ENCODE results near the gene GPR146. TPM values are rescaled to one million over a fixed set of nuclear protein-coding genes. Genes with fewer than 3 reads are reported as not detected.

Gene GPR146
- total RNA-seq, 4 donors from 2014 or later: 9.2 to 14.5 TPM; not detected in 2

DNA sequence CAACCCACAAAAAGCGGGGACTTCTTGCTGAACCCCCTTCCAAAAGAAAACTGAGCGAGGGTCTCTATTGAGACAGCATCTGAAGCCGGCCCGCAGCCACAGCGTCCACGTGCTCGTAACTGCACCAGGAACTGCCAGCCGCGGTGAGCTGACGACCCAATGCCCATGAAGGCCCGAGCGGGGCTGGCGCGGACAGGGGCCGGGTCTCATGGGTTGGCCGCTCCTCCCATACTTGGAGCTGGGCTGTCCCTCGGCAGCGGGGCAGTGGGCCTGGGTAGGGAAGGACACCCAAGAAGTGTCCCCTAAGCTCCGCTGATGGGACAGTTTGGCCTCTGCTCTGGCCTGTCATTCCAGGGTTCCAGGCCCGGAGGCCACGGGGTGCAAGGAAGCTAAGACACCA is 39.0 kb upstream of the GPR146 start:
- DNase-seq: no peak
- H3K27me3 ChIP-seq: no peaks in the 10 kb centered on the region
- H3K4me3 ChIP-seq: no peak overlapping the region
- H3K4me1 ChIP-seq: no peaks in the 10 kb centered on the region
- H3K36me3 ChIP-seq: no peaks in the 10 kb centered on the region
- intact Hi-C loops (cut with DNase I; ENCODE audit: low total_unique reads) (no loop called here), in situ Hi-C loops (cut with MboI; ENCODE audit: low pct_ligation_motif_present in 1 of 4, low pct_unique_long_range_greater_than_20kb in 1 of 4, low sequenced_read_pairs in 3 of 4) (no loop called here)
- 89 to 100% methylated on average over 1 to 17 of the region's 21 CpGs for WGBS, 2 donors (ENCODE audit: low coverage in 1 of 2)
- no peaks in the 10 kb centered on the region for H3K9me3 ChIP-seq
- no peak for TF ChIP-seq POLR2A (IDR thresholded peaks at IDR 0.05)
- no peak for TF ChIP-seq POLR2AphosphoS5 (IDR thresholded peaks at IDR 0.05)
- TF ChIP-seq, protein P1, sequence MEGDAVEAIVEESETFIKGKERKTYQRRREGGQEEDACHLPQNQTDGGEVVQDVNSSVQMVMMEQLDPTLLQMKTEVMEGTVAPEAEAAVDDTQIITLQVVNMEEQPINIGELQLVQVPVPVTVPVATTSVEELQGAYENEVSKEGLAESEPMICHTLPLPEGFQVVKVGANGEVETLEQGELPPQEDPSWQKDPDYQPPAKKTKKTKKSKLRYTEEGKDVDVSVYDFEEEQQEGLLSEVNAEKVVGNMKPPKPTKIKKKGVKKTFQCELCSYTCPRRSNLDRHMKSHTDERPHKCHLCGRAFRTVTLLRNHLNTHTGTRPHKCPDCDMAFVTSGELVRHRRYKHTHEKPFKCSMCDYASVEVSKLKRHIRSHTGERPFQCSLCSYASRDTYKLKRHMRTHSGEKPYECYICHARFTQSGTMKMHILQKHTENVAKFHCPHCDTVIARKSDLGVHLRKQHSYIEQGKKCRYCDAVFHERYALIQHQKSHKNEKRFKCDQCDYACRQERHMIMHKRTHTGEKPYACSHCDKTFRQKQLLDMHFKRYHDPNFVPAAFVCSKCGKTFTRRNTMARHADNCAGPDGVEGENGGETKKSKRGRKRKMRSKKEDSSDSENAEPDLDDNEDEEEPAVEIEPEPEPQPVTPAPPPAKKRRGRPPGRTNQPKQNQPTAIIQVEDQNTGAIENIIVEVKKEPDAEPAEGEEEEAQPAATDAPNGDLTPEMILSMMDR (IDR thresholded peaks at IDR 0.05): no peak
- no peak for TF ChIP-seq EP300 (IDR thresholded peaks at IDR 0.05; ENCODE audit: low read depth)
- H3K27ac ChIP-seq: no peak overlapping the region

DNA sequence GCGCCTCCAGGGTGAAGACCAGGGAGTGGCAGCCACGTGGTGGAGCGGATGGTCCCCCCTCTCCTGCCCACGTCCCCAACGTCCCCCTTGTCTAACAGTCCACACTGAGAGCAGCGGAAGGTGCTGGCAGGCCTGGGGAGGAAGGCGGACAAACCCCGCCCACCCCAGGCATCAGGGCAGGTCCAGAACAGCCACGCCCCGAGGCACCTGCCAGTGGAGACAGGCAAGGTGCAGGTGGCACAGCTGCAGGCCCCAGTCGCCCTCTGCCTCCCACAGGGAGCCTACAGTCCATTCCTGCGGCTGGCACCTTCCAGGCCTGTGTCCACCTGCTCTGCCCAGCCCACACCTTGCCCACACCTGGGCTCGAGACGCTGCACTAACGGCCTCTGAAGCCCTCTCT is 36.4 kb upstream of the GPR146 start:
- intact Hi-C loops (cut with DNase I; ENCODE audit: low total_unique reads) (no loop called here), in situ Hi-C loops (cut with MboI; ENCODE audit: low pct_ligation_motif_present in 1 of 4, low pct_unique_long_range_greater_than_20kb in 1 of 4, low sequenced_read_pairs in 3 of 4) (no loop called here)
- peak; percentile 70 for DNase-seq
- Histone ChIP-seq H3K4me1 (no peaks in the 10 kb centered on the region), H3K4me3 (no peak overlapping the region), H3K27ac (no peak overlapping the region), H3K27me3 (no peaks in the 10 kb centered on the region), H3K9me3 (no peaks in the 10 kb centered on the region), H3K36me3 (no peaks in the 10 kb centered on the region)
- no peak for TF ChIP-seq POLR2AphosphoS5 (IDR thresholded peaks at IDR 0.05)
- TF ChIP-seq EP300 (IDR thresholded peaks at IDR 0.05; ENCODE audit: low read depth): no peak
- WGBS, 2 donors (ENCODE audit: low coverage in 1 of 2): 72% methylated on average over 8 of the region's 15 CpGs; no CpG with 5 or more reads in 1 of the 2 donors

DNA sequence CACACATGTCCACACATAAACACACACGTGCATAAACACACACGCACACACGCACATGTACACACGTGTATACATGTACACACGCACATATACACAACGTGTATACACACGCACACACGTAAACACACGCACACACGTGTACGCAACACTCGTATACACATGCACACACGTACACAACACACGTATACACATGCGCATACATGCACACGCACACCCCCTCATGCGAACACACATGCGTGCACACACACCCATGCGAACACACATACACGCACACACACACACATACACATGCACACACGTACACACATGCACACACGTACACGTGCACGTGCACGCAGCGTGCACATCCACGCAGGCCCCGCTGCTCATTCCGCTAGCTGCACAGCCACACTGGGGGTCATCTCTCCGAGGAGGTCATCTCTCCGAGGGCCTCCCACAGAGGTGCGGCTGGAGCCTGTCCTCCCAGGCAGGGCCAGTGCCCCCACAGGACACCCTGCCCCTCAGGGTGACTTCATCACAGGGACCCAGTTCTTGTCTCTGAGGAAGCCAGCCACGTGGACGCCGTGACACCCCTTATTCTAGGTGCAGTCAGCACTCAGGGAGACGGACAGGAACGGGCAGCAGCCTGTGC is 35.5 kb upstream of the GPR146 start:
- H3K4me1 ChIP-seq: no peaks in the 10 kb centered on the region

DNA sequence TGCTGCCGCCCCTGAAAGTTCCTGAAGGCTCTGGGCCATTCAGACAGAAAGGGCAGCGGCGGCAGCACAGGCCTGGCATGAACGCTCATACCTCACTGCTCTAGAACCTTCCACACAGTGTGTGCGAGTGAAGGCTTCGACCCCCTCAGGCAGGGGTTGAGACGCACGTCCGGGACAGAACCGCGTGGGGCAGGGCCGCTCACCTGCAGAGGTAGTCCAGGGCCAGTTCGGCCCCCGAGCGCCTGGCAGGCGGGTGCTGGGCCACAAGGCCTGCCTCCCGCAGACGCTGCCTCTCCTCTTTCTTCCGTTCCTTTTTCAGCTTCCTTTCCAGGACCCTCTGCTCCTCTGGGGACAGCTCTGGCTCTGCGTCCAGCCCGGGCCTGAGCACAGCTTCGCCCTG is 34.6 kb upstream of the GPR146 start:
- 96% methylated on average over 22 of the region's 22 CpGs; no CpG with 5 or more reads in 1 of the 2 donors for WGBS, 2 donors (ENCODE audit: low coverage in 1 of 2)
- Histone ChIP-seq H3K4me1 (no peaks in the 10 kb centered on the region), H3K9me3 (no peaks in the 10 kb centered on the region), H3K36me3 (no peaks in the 10 kb centered on the region), H3K4me3 (no peak overlapping the region), H3K27me3 (no peaks in the 10 kb centered on the region), H3K27ac (no peak overlapping the region)
- in situ Hi-C loops (cut with MboI; ENCODE audit: low pct_ligation_motif_present in 1 of 4, low pct_unique_long_range_greater_than_20kb in 1 of 4, low sequenced_read_pairs in 3 of 4) (no loop called here), intact Hi-C loops (cut with DNase I; ENCODE audit: low total_unique reads) (no loop called here)
- no peak for TF ChIP-seq POLR2A (IDR thresholded peaks at IDR 0.05)
- TF ChIP-seq EP300 (IDR thresholded peaks at IDR 0.05; ENCODE audit: low read depth): no peak
- TF ChIP-seq, protein P1 (IDR thresholded peaks at IDR 0.05): no peak
- no peak for TF ChIP-seq POLR2AphosphoS5 (IDR thresholded peaks at IDR 0.05)
- no peak for DNase-seq

More for the DNA sequence above, 35.5 kb upstream of the GPR146 start:
- H3K36me3 ChIP-seq: no peaks in the 10 kb centered on the region
- H3K9me3 ChIP-seq: no peaks in the 10 kb centered on the region
- H3K27ac ChIP-seq: no peak overlapping the region
- H3K4me3 ChIP-seq: no peak overlapping the region
- no peaks in the 10 kb centered on the region for H3K27me3 ChIP-seq
- DNase-seq: no peak
- intact Hi-C loops (cut with DNase I; ENCODE audit: low total_unique reads): no loop called here
- in situ Hi-C loops (cut with MboI; ENCODE audit: low pct_ligation_motif_present in 1 of 4, low pct_unique_long_range_greater_than_20kb in 1 of 4, low sequenced_read_pairs in 3 of 4): no loop called here
- TF ChIP-seq POLR2AphosphoS5 (IDR thresholded peaks at IDR 0.05) (no peak), EP300 (IDR thresholded peaks at IDR 0.05; ENCODE audit: low read depth) (no peak), POLR2A (IDR thresholded peaks at IDR 0.05) (no peak)
- TF ChIP-seq, protein P1 (IDR thresholded peaks at IDR 0.05): no peak
- WGBS, 2 donors (ENCODE audit: low coverage in 1 of 2): 93 to 94% methylated on average over 22 to 37 of the region's 37 CpGs

DNA sequence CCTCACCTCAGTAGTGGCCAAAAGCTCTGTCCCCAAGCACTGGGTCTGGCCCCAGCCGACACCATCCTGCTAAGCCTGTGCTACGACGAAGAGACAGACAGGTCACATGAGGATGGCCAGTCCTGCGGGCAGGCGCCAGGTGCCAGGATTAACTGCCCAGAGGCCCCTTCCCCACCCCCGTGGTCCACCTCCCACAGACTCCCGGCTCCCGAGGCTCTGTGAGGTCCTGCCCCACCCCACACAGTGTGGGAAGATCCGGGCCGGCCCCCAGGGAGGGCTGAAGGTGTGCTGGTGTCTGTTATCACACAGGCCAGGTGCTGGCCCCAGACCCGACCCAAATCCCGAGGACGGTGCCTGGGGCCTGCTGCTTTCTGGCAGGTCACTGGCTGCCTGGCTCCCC is 34.1 kb upstream of the GPR146 start:
- WGBS, 2 donors (ENCODE audit: low coverage in 1 of 2): 89% methylated on average over 12 of the region's 13 CpGs; no CpG with 5 or more reads in 1 of the 2 donors
- in situ Hi-C loops (cut with MboI; ENCODE audit: low pct_ligation_motif_present in 1 of 4, low pct_unique_long_range_greater_than_20kb in 1 of 4, low sequenced_read_pairs in 3 of 4): no loop called here
- H3K4me3 ChIP-seq: no peak overlapping the region

More for the DNA sequence above, 34.1 kb upstream of the GPR146 start:
- Histone ChIP-seq H3K9me3 (no peaks in the 10 kb centered on the region), H3K4me1 (no peaks in the 10 kb centered on the region), H3K27me3 (no peaks in the 10 kb centered on the region), H3K27ac (no peak overlapping the region), H3K36me3 (no peaks in the 10 kb centered on the region)
- TF ChIP-seq EP300 (IDR thresholded peaks at IDR 0.05; ENCODE audit: low read depth): no peak
- TF ChIP-seq POLR2AphosphoS5 (IDR thresholded peaks at IDR 0.05): no peak
- TF ChIP-seq, protein P1 (IDR thresholded peaks at IDR 0.05): no peak
- TF ChIP-seq POLR2A (IDR thresholded peaks at IDR 0.05): no peak
- DNase-seq: no peak
- intact Hi-C loops (cut with DNase I; ENCODE audit: low total_unique reads): no loop called here

All from transverse colon (tissue), 4 donors.